ENCODE results near the gene CNDP2.

The CNDP2 gene

DNA sequence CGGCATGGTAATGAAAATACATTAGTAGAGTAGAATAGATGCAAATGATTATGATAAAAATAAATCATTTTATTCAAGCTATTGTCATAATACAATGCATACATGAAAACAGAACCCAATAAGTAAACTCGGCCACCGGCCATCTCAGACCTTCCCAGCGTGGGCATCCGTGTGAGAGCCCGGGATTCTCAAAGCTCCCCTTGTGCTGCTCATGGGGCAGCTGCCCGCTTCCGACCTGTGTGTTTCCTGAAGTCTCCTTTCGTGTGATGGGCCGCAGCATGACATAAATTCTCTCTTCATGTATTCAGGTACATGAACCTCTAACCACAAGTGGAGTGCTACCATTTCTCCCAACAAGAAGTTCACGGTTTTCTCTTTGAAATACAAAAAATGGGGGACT is 13.5 kb upstream of the CNDP2 start:
- Histone ChIP-seq H4K5ac (ENCODE audit: low read length) (no peak overlapping the region), H3K4me3 (ENCODE audit: low read length) (no peak overlapping the region), H2AK5ac (ENCODE audit: low read length) (no peak overlapping the region), H2BK5ac (ENCODE audit: low read length) (no peak overlapping the region), H4K8ac (ENCODE audit: low read depth, low read length) (no peak overlapping the region), H3K27ac (ENCODE audit: low read depth, low read length) (no peak overlapping the region), H3K23ac (ENCODE audit: low read length) (no peak overlapping the region), H2BK15ac (replicated peaks; ENCODE audit: low read depth) (no peak overlapping the region), H3K4ac (ENCODE audit: low read depth, low read length) (no peak overlapping the region), H3K4me2 (ENCODE audit: low read length) (no peak overlapping the region), H3K4me1 (ENCODE audit: control insufficient read depth, low read depth, low read length) (no peaks in the 10 kb centered on the region), H2BK120ac (ENCODE audit: low read depth, low read length) (no peak overlapping the region), H3K27me3 (ENCODE audit: insufficient read depth, low read length, poor library complexity) (no peaks in the 10 kb centered on the region), H3K9ac (ENCODE audit: low read length) (no peak overlapping the region), H3K56ac (ENCODE audit: low read length) (no peak overlapping the region), H3K79me2 (ENCODE audit: control insufficient read depth, insufficient read depth, low read length) (no peaks in the 10 kb centered on the region), H3K36me3 (ENCODE audit: control insufficient read depth, insufficient read depth, low read length) (no peaks in the 10 kb centered on the region), H3K18ac (ENCODE audit: low read length) (no peak overlapping the region), H3K79me1 (ENCODE audit: low read length) (no peaks in the 10 kb centered on the region)
- no CpG with 5 or more reads among the region's 11 CpGs for WGBS (ENCODE audit: extremely low coverage, insufficient coverage, low lambda C conversion rate)
- no peak for DNase-seq

DNA sequence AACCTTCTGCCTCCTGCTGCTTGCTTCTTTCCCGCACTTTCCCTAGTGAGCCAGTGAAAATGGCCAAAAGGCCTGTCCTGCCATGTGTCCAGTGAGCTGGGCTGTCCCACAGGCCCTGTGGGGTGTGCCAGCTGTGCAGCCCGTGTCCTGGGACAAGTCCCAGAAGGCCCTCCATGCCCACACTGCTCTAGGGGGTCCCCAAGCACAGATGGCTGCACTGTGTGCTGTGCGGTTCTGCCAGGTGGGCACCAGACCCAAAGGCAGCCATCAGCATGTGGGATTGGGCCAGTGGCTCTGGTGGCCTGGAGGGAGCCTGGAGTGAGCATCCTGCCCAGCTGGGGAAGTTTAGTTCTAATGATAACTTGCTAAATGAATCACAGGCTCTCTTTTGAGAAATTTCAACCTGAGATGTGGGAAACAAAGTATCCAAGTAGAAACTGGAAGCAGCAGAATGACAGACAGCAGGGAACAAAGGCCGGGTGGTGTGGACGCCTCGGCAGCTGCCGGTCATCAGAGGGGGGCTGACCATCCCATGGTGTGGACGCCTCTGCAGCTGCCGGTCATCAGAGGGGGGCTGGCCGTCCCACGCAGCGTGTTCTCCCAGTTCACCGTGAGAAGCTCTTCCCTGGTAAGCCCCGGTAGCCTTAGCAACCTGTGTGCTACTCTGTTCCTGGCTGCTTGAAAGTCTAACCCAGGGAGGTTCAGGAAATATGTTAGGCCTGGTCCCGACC is 9.9 kb upstream of the CNDP2 start:
- Histone ChIP-seq H3K27me3 (ENCODE audit: insufficient read depth, low read length, poor library complexity) (no peaks in the 10 kb centered on the region), H3K27ac (ENCODE audit: low read depth, low read length) (no peak overlapping the region), H4K8ac (ENCODE audit: low read depth, low read length) (no peak overlapping the region), H2BK120ac (ENCODE audit: low read depth, low read length) (no peak overlapping the region), H4K5ac (ENCODE audit: low read length) (no peak overlapping the region), H3K9ac (ENCODE audit: low read length) (no peak overlapping the region), H3K79me2 (ENCODE audit: control insufficient read depth, insufficient read depth, low read length) (no peaks in the 10 kb centered on the region), H2BK15ac (replicated peaks; ENCODE audit: low read depth) (no peak overlapping the region), H3K4me3 (ENCODE audit: low read length) (no peak overlapping the region), H3K23ac (ENCODE audit: low read length) (no peak overlapping the region), H3K36me3 (ENCODE audit: control insufficient read depth, insufficient read depth, low read length) (no peaks in the 10 kb centered on the region), H3K4me1 (ENCODE audit: control insufficient read depth, low read depth, low read length) (no peaks in the 10 kb centered on the region), H3K18ac (ENCODE audit: low read length) (no peak overlapping the region), H3K79me1 (ENCODE audit: low read length) (no peaks in the 10 kb centered on the region), H3K56ac (ENCODE audit: low read length) (no peak overlapping the region), H3K4ac (ENCODE audit: low read depth, low read length) (no peak overlapping the region), H2BK5ac (ENCODE audit: low read length) (no peak overlapping the region), H3K4me2 (ENCODE audit: low read length) (no peak overlapping the region), H2AK5ac (ENCODE audit: low read length) (no peak overlapping the region)
- DNase-seq = no peak
- WGBS (ENCODE audit: extremely low coverage, insufficient coverage, low lambda C conversion rate) = no CpG with 5 or more reads among the region's 15 CpGs

- Histone ChIP-seq H3K79me1 (ENCODE audit: low read length) (no peaks in the 10 kb centered on the region), H3K23ac (ENCODE audit: low read length) (no peak overlapping the region), H3K4ac (ENCODE audit: low read depth, low read length) (no peak overlapping the region), H3K4me3 (ENCODE audit: low read length) (no peak overlapping the region), H4K8ac (ENCODE audit: low read depth, low read length) (no peak overlapping the region), H3K9ac (ENCODE audit: low read length) (no peak overlapping the region), H2BK120ac (ENCODE audit: low read depth, low read length) (no peak overlapping the region), H3K27me3 (ENCODE audit: insufficient read depth, low read length, poor library complexity) (no peaks in the 10 kb centered on the region), H2BK15ac (replicated peaks; ENCODE audit: low read depth) (no peak overlapping the region), H3K4me1 (ENCODE audit: control insufficient read depth, low read depth, low read length) (no peaks in the 10 kb centered on the region), H4K5ac (ENCODE audit: low read length) (no peak overlapping the region), H3K56ac (ENCODE audit: low read length) (no peak overlapping the region), H3K18ac (ENCODE audit: low read length) (no peak overlapping the region), H2BK5ac (ENCODE audit: low read length) (no peak overlapping the region), H3K79me2 (ENCODE audit: control insufficient read depth, insufficient read depth, low read length) (no peaks in the 10 kb centered on the region), H2AK5ac (ENCODE audit: low read length) (no peak overlapping the region), H3K36me3 (ENCODE audit: control insufficient read depth, insufficient read depth, low read length) (no peaks in the 10 kb centered on the region), H3K27ac (ENCODE audit: low read depth, low read length) (no peak overlapping the region), H3K4me2 (ENCODE audit: low read length) (no peak overlapping the region)
- DNase-seq = no peak
- WGBS (ENCODE audit: extremely low coverage, insufficient coverage, low lambda C conversion rate) = no CpG with 5 or more reads among the region's 8 CpGs
Observed at GRCh38 chr18:74488354-74488753, 7.8 kb upstream of the CNDP2 start.

- Histone ChIP-seq H2BK15ac (replicated peaks; ENCODE audit: low read depth) (no peak overlapping the region), H3K4me3 (ENCODE audit: low read length) (no peak overlapping the region), H3K4me2 (ENCODE audit: low read length) (no peak overlapping the region), H3K9ac (ENCODE audit: low read length) (no peak overlapping the region), H3K4ac (ENCODE audit: low read depth, low read length) (no peak overlapping the region), H2AK5ac (ENCODE audit: low read length) (no peak overlapping the region), H3K56ac (ENCODE audit: low read length) (no peak overlapping the region), H3K18ac (ENCODE audit: low read length) (no peak overlapping the region), H3K27me3 (ENCODE audit: insufficient read depth, low read length, poor library complexity) (no peaks in the 10 kb centered on the region), H4K8ac (ENCODE audit: low read depth, low read length) (no peak overlapping the region), H3K36me3 (ENCODE audit: control insufficient read depth, insufficient read depth, low read length) (no peaks in the 10 kb centered on the region), H2BK120ac (ENCODE audit: low read depth, low read length) (no peak overlapping the region), H3K79me2 (ENCODE audit: control insufficient read depth, insufficient read depth, low read length) (no peaks in the 10 kb centered on the region), H3K27ac (ENCODE audit: low read depth, low read length) (no peak overlapping the region), H2BK5ac (ENCODE audit: low read length) (no peak overlapping the region), H3K79me1 (ENCODE audit: low read length) (no peaks in the 10 kb centered on the region), H3K4me1 (ENCODE audit: control insufficient read depth, low read depth, low read length) (no peaks in the 10 kb centered on the region), H4K5ac (ENCODE audit: low read length) (no peak overlapping the region), H3K23ac (ENCODE audit: low read length) (no peak overlapping the region)
- WGBS (ENCODE audit: extremely low coverage, insufficient coverage, low lambda C conversion rate) = no CpG with 5 or more reads among the region's 8 CpGs
- DNase-seq = no peak
Observed at GRCh38 chr18:74488864-74489263, 7.3 kb upstream of the CNDP2 start.

- Histone ChIP-seq H3K36me3 (ENCODE audit: control insufficient read depth, insufficient read depth, low read length) (no peaks in the 10 kb centered on the region), H3K4me1 (ENCODE audit: control insufficient read depth, low read depth, low read length) (no peaks in the 10 kb centered on the region)
Observed at GRCh38 chr18:74489676-74490075, 6.5 kb upstream of the CNDP2 start.

DNA sequence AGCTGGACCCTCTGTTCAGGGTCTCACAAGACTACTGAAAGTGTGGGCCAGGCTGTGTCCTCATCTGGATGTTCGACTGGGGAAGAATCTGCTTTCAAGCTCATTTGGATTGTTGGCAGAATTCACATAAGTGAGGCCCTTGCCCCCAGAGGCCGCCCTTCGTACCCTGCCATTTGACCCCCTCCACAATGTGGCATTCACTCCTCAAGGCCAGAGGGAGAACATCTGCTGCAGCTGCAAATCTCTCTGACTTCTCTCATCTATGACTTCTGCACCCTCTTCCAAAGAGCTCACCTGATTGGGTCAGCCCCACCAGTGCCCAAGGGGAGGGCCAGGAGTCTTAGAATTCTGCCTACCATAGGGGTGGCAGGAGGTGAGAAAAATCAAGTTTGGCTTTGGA is 3.9 kb upstream of the CNDP2 start:
- Histone ChIP-seq H3K4me2 (ENCODE audit: low read length) (no peak overlapping the region), H3K4me3 (ENCODE audit: low read length) (no peak overlapping the region), H3K4ac (ENCODE audit: low read depth, low read length) (no peak overlapping the region), H2BK120ac (ENCODE audit: low read depth, low read length) (no peak overlapping the region), H4K8ac (ENCODE audit: low read depth, low read length) (no peak overlapping the region), H2BK15ac (replicated peaks; ENCODE audit: low read depth) (no peak overlapping the region), H3K27ac (ENCODE audit: low read depth, low read length) (no peak overlapping the region), H4K5ac (ENCODE audit: low read length) (no peak overlapping the region), H3K79me1 (ENCODE audit: low read length) (no peaks in the 10 kb centered on the region), H3K36me3 (ENCODE audit: control insufficient read depth, insufficient read depth, low read length) (no peaks in the 10 kb centered on the region), H3K4me1 (ENCODE audit: control insufficient read depth, low read depth, low read length) (no peaks in the 10 kb centered on the region), H3K27me3 (ENCODE audit: insufficient read depth, low read length, poor library complexity) (no peaks in the 10 kb centered on the region), H3K56ac (ENCODE audit: low read length) (no peak overlapping the region), H2AK5ac (ENCODE audit: low read length) (no peak overlapping the region), H2BK5ac (ENCODE audit: low read length) (no peak overlapping the region), H3K79me2 (ENCODE audit: control insufficient read depth, insufficient read depth, low read length) (peaks cover 8% of the 10 kb centered on the region), H3K23ac (ENCODE audit: low read length) (no peak overlapping the region), H3K18ac (ENCODE audit: low read length) (no peak overlapping the region), H3K9ac (ENCODE audit: low read length) (no peak overlapping the region)
- WGBS (ENCODE audit: extremely low coverage, insufficient coverage, low lambda C conversion rate) = no CpG with 5 or more reads among the region's 3 CpGs
- no peak for DNase-seq

More at GRCh38 chr18:74489676-74490075, 6.5 kb upstream of the CNDP2 start:
- H3K27ac ChIP-seq (ENCODE audit: low read depth, low read length) = no peak overlapping the region
- no peak overlapping the region for H3K18ac ChIP-seq (ENCODE audit: low read length)
- no peak overlapping the region for H4K5ac ChIP-seq (ENCODE audit: low read length)
- H3K4me3 ChIP-seq (ENCODE audit: low read length) = no peak overlapping the region
- H2BK120ac ChIP-seq (ENCODE audit: low read depth, low read length) = no peak overlapping the region
- no peak overlapping the region for H2BK15ac ChIP-seq (replicated peaks; ENCODE audit: low read depth)
- H3K79me1 ChIP-seq (ENCODE audit: low read length) = no peaks in the 10 kb centered on the region
- no CpG with 5 or more reads among the region's 7 CpGs for WGBS (ENCODE audit: extremely low coverage, insufficient coverage, low lambda C conversion rate)
- no peaks in the 10 kb centered on the region for H3K27me3 ChIP-seq (ENCODE audit: insufficient read depth, low read length, poor library complexity)
- no peak overlapping the region for H2BK5ac ChIP-seq (ENCODE audit: low read length)
- H3K23ac ChIP-seq (ENCODE audit: low read length) = no peak overlapping the region
- no peak overlapping the region for H3K4me2 ChIP-seq (ENCODE audit: low read length)
- H3K4ac ChIP-seq (ENCODE audit: low read depth, low read length) = no peak overlapping the region
- H2AK5ac ChIP-seq (ENCODE audit: low read length) = no peak overlapping the region
- H4K8ac ChIP-seq (ENCODE audit: low read depth, low read length) = no peak overlapping the region
- H3K79me2 ChIP-seq (ENCODE audit: control insufficient read depth, insufficient read depth, low read length) = no peaks in the 10 kb centered on the region
- H3K9ac ChIP-seq (ENCODE audit: low read length) = no peak overlapping the region
- DNase-seq = no peak
- H3K56ac ChIP-seq (ENCODE audit: low read length) = no peak overlapping the region

Measured in mesendoderm (in vitro differentiated cells).